HG03108 (cell line): ENCODE results near the gene PCDHGA9.
"Not testable (repeated sequence)": the region's sequence is repeated elsewhere in the genome, so short reads cannot be mapped to it uniquely, and the experiment has no call there.

Experiments
- ATAC-seq: cut with Tn5 transposase; IDR thresholded peaks from one replicate; pipeline ENCODE4 v1.9.1; 2021; ENCODE audit warnings: moderate library complexity; ENCODE audit not compliant: unreplicated experiment

PCDHGA9 gene

GRCh38 chr5:141383345-141383744 is 19.2 kb upstream of the PCDHGA9 start:
- ATAC-seq: no peak

GRCh38 chr5:141384471-141385267 is 17.9 kb upstream of the PCDHGA9 start:
- ATAC-seq: no peak

GRCh38 chr5:141387557-141388311 is 14.8 kb upstream of the PCDHGA9 start, which contains the start of gene PCDHGB4:
Gene PCDHGB4, plus strand, starts transcription at chr5:141387698. Its CDS starts 187 bp downstream, at chr5:141387885.
- not testable (repeated sequence) for ATAC-seq

- no peak for ATAC-seq
Observed at GRCh38 chr5:141388661-141389060, 13.9 kb upstream of the PCDHGA9 start.

GRCh38 chr5:141389153-141390042 is 13.2 kb upstream of the PCDHGA9 start:
- ATAC-seq: no peak

- ATAC-seq: no peak
Observed at GRCh38 chr5:141392429-141393198, 10.0 kb upstream of the PCDHGA9 start, which contains the start of gene PCDHGA8. Gene PCDHGA8, plus strand, starts transcription at chr5:141392633. Its CDS starts 181 bp downstream, at chr5:141392814.

- ATAC-seq: no peak
Observed at GRCh38 chr5:141393267-141393666, 9.3 kb upstream of the PCDHGA9 start.

GRCh38 chr5:141394401-141395187 is 8.0 kb upstream of the PCDHGA9 start:
- ATAC-seq: not testable (repeated sequence)

- peak; percentile 84 for ATAC-seq
Observed at GRCh38 chr5:141397756-141398551, 4.6 kb upstream of the PCDHGA9 start, which contains the start of gene PCDHGB5. Gene PCDHGB5, plus strand, starts transcription at chr5:141397947. Its CDS starts 181 bp downstream, at chr5:141398128.

- no peak for ATAC-seq
Observed at GRCh38 chr5:141398608-141399007, 4.0 kb upstream of the PCDHGA9 start.

- no peak for ATAC-seq
Observed at GRCh38 chr5:141399555-141400258, 2.9 kb upstream of the PCDHGA9 start.

GRCh38 chr5:141403387-141403786 is 809 bp downstream of the PCDHGA9 start:
- ATAC-seq: no peak

GRCh38 chr5:141407790-141408505 is 5.4 kb downstream of the PCDHGA9 start, which contains the start of gene PCDHGB6:
Gene PCDHGB6, plus strand, starts transcription at chr5:141408021. Its CDS starts 182 bp downstream, at chr5:141408203.
- ATAC-seq: peak; percentile 59

GRCh38 chr5:141409598-141410306 is 7.2 kb downstream of the PCDHGA9 start:
- no peak for ATAC-seq

- ATAC-seq: no peak
Observed at GRCh38 chr5:141411575-141411974, 9.0 kb downstream of the PCDHGA9 start.

- ATAC-seq: peak; percentile 56
Observed at GRCh38 chr5:141412854-141413539, 10.4 kb downstream of the PCDHGA9 start, which contains the start of gene PCDHGA10. Gene PCDHGA10, plus strand, starts transcription at chr5:141412987. Its CDS starts 189 bp downstream, at chr5:141413176.
